Measurements from ENCODE around the gene SF3B6.
"Not testable (repeated sequence)": the region's sequence is repeated elsewhere in the genome, so short reads cannot be mapped to it uniquely, and the experiment has no call there.

SF3B6 gene

GRCh38 chr2:24121066-24121465, 44.9 kb upstream of the SF3B6 start:
- H3K27me3 Mint-ChIP-seq (ENCODE audit: low read depth), result no peaks in the 10 kb centered on the region
- H3K36me3 Mint-ChIP-seq (ENCODE audit: low read depth), result peaks cover 8% of the 10 kb centered on the region
- H3K4me3 Mint-ChIP-seq, result peak overlapping the region in 2 of 3 experiments; percentile 57 to 93
- H3K4me1 Mint-ChIP-seq, result peaks cover 38% of the 10 kb centered on the region
- TF ChIP-seq CTCF (IDR thresholded peaks at IDR 0.05; ENCODE audit: unreplicated experiment in 3 of 3), result no peak
- peak overlapping the region; percentile 90 to 91 (median 90) for H3K27ac Mint-ChIP-seq
- H3K9me3 Mint-ChIP-seq, result no peaks in the 10 kb centered on the region

DNA sequence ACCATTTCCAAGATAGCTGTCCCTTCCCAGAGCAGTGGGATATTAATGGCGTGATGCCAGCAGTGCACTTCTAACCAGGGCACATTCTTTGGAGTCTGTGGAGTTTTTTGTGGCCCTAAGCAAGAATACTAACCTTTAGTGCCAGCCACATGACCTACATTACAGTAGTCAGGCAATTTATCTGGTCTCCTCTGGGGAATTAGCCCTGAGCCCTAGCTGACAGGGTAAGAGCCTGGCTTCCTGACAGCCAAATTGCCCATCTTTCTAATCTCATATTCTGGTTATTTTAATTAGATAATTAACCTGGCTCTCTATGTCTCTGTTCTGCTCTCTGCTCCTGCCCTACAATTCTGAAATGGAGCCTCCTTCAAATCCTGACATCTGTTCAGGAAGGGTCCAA, 41.8 kb upstream of the SF3B6 start:
- Mint-ChIP-seq H3K27ac (peak overlapping the region in 1 of 3 experiments; percentile 24), H3K4me1 (peaks cover 20% of the 10 kb centered on the region), H3K4me3 (no peak overlapping the region)

DNA sequence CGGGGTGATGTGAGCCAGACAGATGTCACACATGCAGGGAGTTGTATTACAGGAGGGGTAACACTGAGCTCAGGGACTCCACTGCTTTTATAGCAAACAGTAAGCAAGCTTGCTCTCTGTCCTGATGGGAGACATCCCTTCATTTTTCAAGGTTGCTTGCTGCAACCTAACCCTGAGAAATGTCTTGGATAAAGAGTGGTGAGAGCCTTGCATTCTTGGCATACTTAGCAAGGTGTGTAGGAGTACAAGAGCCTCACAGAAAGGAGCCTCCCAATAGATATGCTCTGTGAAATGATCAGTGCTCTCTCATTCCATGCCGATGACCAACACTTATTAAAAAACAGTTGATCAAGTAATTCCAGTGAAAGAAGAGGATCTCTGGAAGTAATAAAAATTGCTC, 38.9 kb upstream of the SF3B6 start:
- TF ChIP-seq CTCF (IDR thresholded peaks at IDR 0.05; ENCODE audit: unreplicated experiment in 3 of 3), result no peak
- Mint-ChIP-seq H3K4me3 (no peak overlapping the region), H3K27me3 (ENCODE audit: low read depth) (no peaks in the 10 kb centered on the region), H3K36me3 (ENCODE audit: low read depth) (peaks cover 19% of the 10 kb centered on the region), H3K9me3 (peaks cover 12% of the 10 kb centered on the region), H3K27ac (no peak overlapping the region), H3K4me1 (peaks cover 16% of the 10 kb centered on the region)

More for the DNA sequence above, 41.8 kb upstream of the SF3B6 start:
- H3K36me3 Mint-ChIP-seq (ENCODE audit: low read depth), result peaks cover 19% of the 10 kb centered on the region
- H3K9me3 Mint-ChIP-seq, result peaks cover 9% of the 10 kb centered on the region
- no peak for TF ChIP-seq CTCF (IDR thresholded peaks at IDR 0.05; ENCODE audit: unreplicated experiment in 3 of 3)
- H3K27me3 Mint-ChIP-seq (ENCODE audit: low read depth), result no peaks in the 10 kb centered on the region

DNA sequence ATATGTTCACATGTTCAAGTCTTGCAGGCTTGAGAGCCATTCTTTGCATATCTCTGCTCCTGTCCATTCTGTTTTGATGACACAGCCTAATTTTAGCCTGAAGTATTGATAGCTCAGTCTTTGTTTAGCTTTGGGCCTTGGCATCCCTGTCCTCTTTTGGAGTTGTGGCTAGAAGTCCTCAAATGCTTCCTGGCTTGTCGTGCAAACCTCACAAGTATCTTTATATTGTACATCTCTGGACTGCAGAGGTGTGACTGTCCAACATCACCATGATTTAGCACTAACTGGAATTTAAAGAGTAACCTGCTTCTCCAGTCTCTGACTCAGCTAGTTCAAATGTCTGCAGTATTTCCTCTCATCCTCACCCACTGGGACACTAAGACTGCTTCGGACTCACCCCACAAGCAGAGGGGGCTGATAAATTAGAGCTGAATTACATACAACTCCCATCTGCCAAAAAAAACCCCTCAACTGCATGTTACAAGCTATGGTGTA, 35.3 kb upstream of the SF3B6 start:
- no peak for TF ChIP-seq CTCF (IDR thresholded peaks at IDR 0.05; ENCODE audit: unreplicated experiment in 3 of 3)
- peak overlapping the region; percentile 17 to 75 (median 71) for H3K27ac Mint-ChIP-seq
- H3K9me3 Mint-ChIP-seq, result peaks cover 37% of the 10 kb centered on the region
- peaks cover 16% of the 10 kb centered on the region for H3K4me1 Mint-ChIP-seq
- peaks cover 37% of the 10 kb centered on the region for H3K36me3 Mint-ChIP-seq (ENCODE audit: low read depth)
- H3K4me3 Mint-ChIP-seq, result no peak overlapping the region
- no peaks in the 10 kb centered on the region for H3K27me3 Mint-ChIP-seq (ENCODE audit: low read depth)

DNA sequence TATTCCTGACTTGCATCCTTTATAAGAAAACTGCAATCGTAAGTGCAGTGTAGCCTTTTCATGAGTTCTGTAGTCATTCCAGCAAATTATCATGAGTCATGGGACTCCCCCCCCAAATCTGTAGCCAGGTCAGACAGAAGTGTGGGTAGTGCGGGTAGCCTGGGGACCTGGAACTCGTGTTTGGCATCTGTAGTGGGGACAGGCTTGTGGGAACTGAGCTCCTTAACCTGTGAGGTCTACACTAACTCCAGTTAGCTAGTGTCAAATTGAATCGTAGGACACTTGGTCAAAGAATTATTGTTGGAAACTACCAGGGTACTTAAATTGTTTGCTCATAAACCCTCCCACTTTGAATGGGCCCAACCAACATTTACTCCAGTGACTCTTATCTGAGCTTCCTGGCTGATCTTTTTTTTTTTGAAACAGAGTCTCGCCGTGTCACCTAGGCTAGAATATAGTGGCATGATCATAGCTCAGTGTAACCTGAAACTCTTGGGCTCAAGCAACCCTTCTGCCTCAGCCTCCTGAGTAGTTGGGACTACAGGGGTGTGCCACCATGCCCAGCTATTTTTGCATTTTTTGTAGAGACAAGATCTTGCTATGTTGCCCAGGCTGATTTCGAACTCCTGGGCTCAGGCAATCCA, 34.7 kb upstream of the SF3B6 start:
- Mint-ChIP-seq H3K4me3 (no peak overlapping the region), H3K4me1 (peaks cover 16% of the 10 kb centered on the region), H3K27ac (peak overlapping the region in 2 of 3 experiments; percentile 30 to 71), H3K27me3 (ENCODE audit: low read depth) (no peaks in the 10 kb centered on the region), H3K36me3 (ENCODE audit: low read depth) (peaks cover 36% of the 10 kb centered on the region), H3K9me3 (peaks cover 41% of the 10 kb centered on the region)
- no peak for TF ChIP-seq CTCF (IDR thresholded peaks at IDR 0.05; ENCODE audit: unreplicated experiment in 3 of 3)

- H3K4me3 Mint-ChIP-seq; H3K27ac Mint-ChIP-seq; H3K27me3 Mint-ChIP-seq (ENCODE audit: low read depth): not testable (repeated sequence)
- H3K36me3 Mint-ChIP-seq (ENCODE audit: low read depth), result peaks cover 37% of the 10 kb centered on the region
- H3K9me3 Mint-ChIP-seq, result peaks cover 44% of the 10 kb centered on the region
- peaks cover 16% of the 10 kb centered on the region for H3K4me1 Mint-ChIP-seq
Measured at GRCh38 chr2:24109431-24109830, 33.3 kb upstream of the SF3B6 start.

Measured in nephron (organoid).